ENCODE data around the gene TMEM266.

TMEM266 gene

GRCh38 chr15:76222159-76222558, 162.4 kb downstream of the TMEM266 start:
- Mint-ChIP-seq H3K4me3 (no peak overlapping the region), H3K27ac (no peak overlapping the region), H3K36me3 (ENCODE audit: low read depth) (peaks cover 58% of the 10 kb centered on the region), H3K9me3 (no peaks in the 10 kb centered on the region), H3K27me3 (no peaks in the 10 kb centered on the region), H3K4me1 (ENCODE audit: low read depth) (peaks cover 8% of the 10 kb centered on the region)

- Mint-ChIP-seq H3K27me3 (no peaks in the 10 kb centered on the region), H3K4me1 (ENCODE audit: low read depth) (peaks cover 8% of the 10 kb centered on the region), H3K27ac (no peak overlapping the region), H3K36me3 (ENCODE audit: low read depth) (peaks cover 60% of the 10 kb centered on the region), H3K4me3 (no peak overlapping the region), H3K9me3 (no peaks in the 10 kb centered on the region)
Measured at GRCh38 chr15:76223521-76223920, 163.7 kb downstream of the TMEM266 start.

- H3K36me3 Mint-ChIP-seq (ENCODE audit: low read depth): peaks cover 31% of the 10 kb centered on the region
- H3K4me1 Mint-ChIP-seq (ENCODE audit: low read depth): no peaks in the 10 kb centered on the region
- H3K4me3 Mint-ChIP-seq: no peak overlapping the region
- no peaks in the 10 kb centered on the region for H3K27me3 Mint-ChIP-seq
- no peak overlapping the region for H3K27ac Mint-ChIP-seq
- no peaks in the 10 kb centered on the region for H3K9me3 Mint-ChIP-seq
Measured at GRCh38 chr15:76229266-76229665, 169.5 kb downstream of the TMEM266 start.

- Mint-ChIP-seq H3K27me3 (no peaks in the 10 kb centered on the region), H3K27ac (no peak overlapping the region), H3K9me3 (no peaks in the 10 kb centered on the region), H3K36me3 (ENCODE audit: low read depth) (peaks cover 14% of the 10 kb centered on the region), H3K4me1 (ENCODE audit: low read depth) (no peaks in the 10 kb centered on the region), H3K4me3 (no peak overlapping the region)
Measured at GRCh38 chr15:76233921-76234320, 174.1 kb downstream of the TMEM266 start.

- Mint-ChIP-seq H3K27ac (no peak overlapping the region), H3K4me1 (ENCODE audit: low read depth) (no peaks in the 10 kb centered on the region), H3K9me3 (no peaks in the 10 kb centered on the region), H3K4me3 (no peak overlapping the region), H3K27me3 (no peaks in the 10 kb centered on the region), H3K36me3 (ENCODE audit: low read depth) (peaks cover 14% of the 10 kb centered on the region)
Measured at GRCh38 chr15:76234337-76234889, 174.6 kb downstream of the TMEM266 start.

GRCh38 chr15:76235186-76235826, 175.5 kb downstream of the TMEM266 start:
- Mint-ChIP-seq H3K4me3 (no peak overlapping the region), H3K27me3 (no peaks in the 10 kb centered on the region), H3K9me3 (no peaks in the 10 kb centered on the region), H3K4me1 (ENCODE audit: low read depth) (no peaks in the 10 kb centered on the region), H3K36me3 (ENCODE audit: low read depth) (peaks cover 15% of the 10 kb centered on the region), H3K27ac (no peak overlapping the region)

- peaks cover 12% of the 10 kb centered on the region for H3K36me3 Mint-ChIP-seq (ENCODE audit: low read depth)
- no peak overlapping the region for H3K27ac Mint-ChIP-seq
- no peak overlapping the region for H3K4me3 Mint-ChIP-seq
- H3K27me3 Mint-ChIP-seq: no peaks in the 10 kb centered on the region
- H3K4me1 Mint-ChIP-seq (ENCODE audit: low read depth): no peaks in the 10 kb centered on the region
- no peaks in the 10 kb centered on the region for H3K9me3 Mint-ChIP-seq
Measured at GRCh38 chr15:76236350-76236749, 176.6 kb downstream of the TMEM266 start.

GRCh38 chr15:76239786-76240185, 180.0 kb downstream of the TMEM266 start:
- H3K27ac Mint-ChIP-seq: no peak overlapping the region
- H3K4me1 Mint-ChIP-seq (ENCODE audit: low read depth): no peaks in the 10 kb centered on the region
- no peaks in the 10 kb centered on the region for H3K9me3 Mint-ChIP-seq
- H3K27me3 Mint-ChIP-seq: no peaks in the 10 kb centered on the region
- H3K36me3 Mint-ChIP-seq (ENCODE audit: low read depth): peaks cover 17% of the 10 kb centered on the region
- H3K4me3 Mint-ChIP-seq: no peak overlapping the region

GRCh38 chr15:76245072-76245610, 185.4 kb downstream of the TMEM266 start:
- no peak overlapping the region for H3K4me3 Mint-ChIP-seq
- H3K9me3 Mint-ChIP-seq: no peaks in the 10 kb centered on the region

GRCh38 chr15:76251717-76252116, 191.9 kb downstream of the TMEM266 start:
- peaks cover 11% of the 10 kb centered on the region for H3K36me3 Mint-ChIP-seq (ENCODE audit: low read depth)
- H3K27ac Mint-ChIP-seq: no peak overlapping the region
- H3K27me3 Mint-ChIP-seq: no peaks in the 10 kb centered on the region
- H3K4me1 Mint-ChIP-seq (ENCODE audit: low read depth): no peaks in the 10 kb centered on the region
- H3K9me3 Mint-ChIP-seq: no peaks in the 10 kb centered on the region
- H3K4me3 Mint-ChIP-seq: no peak overlapping the region

More at GRCh38 chr15:76245072-76245610, 185.4 kb downstream of the TMEM266 start:
- Mint-ChIP-seq H3K27me3 (no peaks in the 10 kb centered on the region), H3K4me1 (ENCODE audit: low read depth) (no peaks in the 10 kb centered on the region), H3K27ac (no peak overlapping the region), H3K36me3 (ENCODE audit: low read depth) (peaks cover 22% of the 10 kb centered on the region)

GRCh38 chr15:76252249-76252648, 192.5 kb downstream of the TMEM266 start:
- no peak overlapping the region for H3K4me3 Mint-ChIP-seq
- H3K4me1 Mint-ChIP-seq (ENCODE audit: low read depth): no peaks in the 10 kb centered on the region
- no peaks in the 10 kb centered on the region for H3K27me3 Mint-ChIP-seq
- H3K9me3 Mint-ChIP-seq: no peaks in the 10 kb centered on the region
- peaks cover 11% of the 10 kb centered on the region for H3K36me3 Mint-ChIP-seq (ENCODE audit: low read depth)
- H3K27ac Mint-ChIP-seq: no peak overlapping the region

GRCh38 chr15:76253691-76254473, 194.1 kb downstream of the TMEM266 start:
- H3K4me1 Mint-ChIP-seq (ENCODE audit: low read depth): no peaks in the 10 kb centered on the region

More at GRCh38 chr15:76253691-76254473, 194.1 kb downstream of the TMEM266 start:
- Mint-ChIP-seq H3K4me3 (no peak overlapping the region), H3K9me3 (no peaks in the 10 kb centered on the region), H3K27me3 (no peaks in the 10 kb centered on the region), H3K27ac (no peak overlapping the region), H3K36me3 (ENCODE audit: low read depth) (peaks cover 10% of the 10 kb centered on the region)

Measured in stimulated activated naive CD8-positive, alpha-beta T cell treated with anti-CD3 and anti-CD28 coated beads, Interleukin-15, Interleukin-2, amounts not matched to agents 100 ng/mL and 50 ng/mL, for 24 hours (primary cell).